Urinary bladder (tissue), 4 donors: ENCODE measurements around the gene NDUFS2. TPM values are rescaled to one million over a fixed set of nuclear protein-coding genes. Genes with fewer than 3 reads are reported as not detected.
"Not testable (repeated sequence)": the region's sequence is repeated elsewhere in the genome, so short reads cannot be mapped to it uniquely, and the experiment has no call there.

Source experiments
- DNase-seq: peaks from one replicate; pipeline ENCODE4 v3.0.0-alpha.2; 2015; ENCODE audit errors: extremely low spot score
- H3K27ac ChIP-seq: one replicate; pipeline ENCODE4 v1.5.1; 2013; ENCODE audit warnings: low read depth, mild to moderate bottlenecking, moderate library complexity
- H3K36me3 ChIP-seq: one replicate; pipeline ENCODE4 v1.6.1; 2013; ENCODE audit warnings: mild to moderate bottlenecking, moderate library complexity; ENCODE audit not compliant: insufficient read depth
- H3K4me1 ChIP-seq: one replicate; pipeline ENCODE4 v1.6.1; 2013; ENCODE audit warnings: mild to moderate bottlenecking, moderate library complexity; ENCODE audit not compliant: insufficient read depth
- H3K4me3 ChIP-seq: one replicate; pipeline ENCODE4 v1.5.1; 2013; ENCODE audit warnings: low read depth, low read length
- WGBS: extraction: QIAGEN DNeasy Blood & Tissue Kit; methylation state at CpG from one replicate; pipeline ENCODE4 v1.1.7; 2013; 5-methylcytosine and 5-hydroxymethylcytosine counted together
- polyA plus RNA-seq: library from polyadenylated mRNA; stranded (reverse); fragments of 200-250 nt; gene quantifications from one replicate; pipeline ENCODE4 v1.2.3, GENCODE V29; 2013
- total RNA-seq: library from RNA; depleted of rRNA; stranded (reverse); fragments of >200 nt; gene quantifications from one replicate; pipeline ENCODE4 v1.2.3, GENCODE V29; 2014
- donor health status: healthy with polysubstance abuse.
- donor health status: healthy.

The NDUFS2 gene
- total and polyA plus RNA-seq, 2 donors = 71.9 to 100 TPM

- WGBS = 74% methylated on average over 4 of the region's 4 CpGs
Measured at GRCh38 chr1:161244888-161245287, 42.7 kb downstream of the NDUFS2 start.

GRCh38 chr1:161250100-161250499 is 47.9 kb downstream of the NDUFS2 start:
- not testable (repeated sequence) for DNase-seq, H3K36me3 ChIP-seq, H3K4me1 ChIP-seq, H3K27ac ChIP-seq, H3K4me3 ChIP-seq
- WGBS = 75% methylated on average over 5 of the region's 5 CpGs

More at GRCh38 chr1:161244888-161245287, 42.7 kb downstream of the NDUFS2 start:
- peaks cover 2% of the 10 kb centered on the region for H3K36me3 ChIP-seq
- H3K4me1 ChIP-seq = no peaks in the 10 kb centered on the region
- no peak for DNase-seq
- H3K4me3 ChIP-seq = no peak overlapping the region
- peak overlapping the region; percentile 32 for H3K27ac ChIP-seq

DNA sequence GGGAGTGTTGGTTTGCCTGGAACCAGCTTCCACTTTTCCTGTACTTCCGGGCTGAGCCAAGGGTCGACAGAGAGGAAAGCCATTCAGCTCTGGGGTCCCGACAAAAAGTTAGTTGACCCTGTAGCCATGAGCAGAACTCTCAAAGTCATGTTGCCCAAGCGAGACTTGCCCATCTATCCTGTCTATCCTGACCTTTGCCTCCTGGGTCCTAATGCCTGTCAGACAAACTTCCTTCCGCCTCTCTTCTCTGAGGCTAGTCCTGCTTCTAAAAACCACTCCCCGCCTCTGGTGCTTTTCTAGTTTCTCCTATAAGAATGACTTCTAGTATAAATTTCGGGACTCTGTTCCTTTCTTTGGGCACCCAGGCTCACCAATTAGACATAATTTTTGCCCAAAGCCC is 48.7 kb downstream of the NDUFS2 start:
- Histone ChIP-seq H3K4me3 (no peak overlapping the region), H3K36me3 (no peaks in the 10 kb centered on the region), H3K27ac (no peak overlapping the region), H3K4me1 (no peaks in the 10 kb centered on the region)
- 73% methylated on average over 7 of the region's 7 CpGs for WGBS
- no peak for DNase-seq

GRCh38 chr1:161251579-161251978 is 49.4 kb downstream of the NDUFS2 start:
- H3K27ac ChIP-seq = no peak overlapping the region
- no peaks in the 10 kb centered on the region for H3K4me1 ChIP-seq
- DNase-seq = no peak
- H3K36me3 ChIP-seq = no peaks in the 10 kb centered on the region
- no peak overlapping the region for H3K4me3 ChIP-seq
- 95% methylated on average over 8 of the region's 8 CpGs for WGBS

DNA sequence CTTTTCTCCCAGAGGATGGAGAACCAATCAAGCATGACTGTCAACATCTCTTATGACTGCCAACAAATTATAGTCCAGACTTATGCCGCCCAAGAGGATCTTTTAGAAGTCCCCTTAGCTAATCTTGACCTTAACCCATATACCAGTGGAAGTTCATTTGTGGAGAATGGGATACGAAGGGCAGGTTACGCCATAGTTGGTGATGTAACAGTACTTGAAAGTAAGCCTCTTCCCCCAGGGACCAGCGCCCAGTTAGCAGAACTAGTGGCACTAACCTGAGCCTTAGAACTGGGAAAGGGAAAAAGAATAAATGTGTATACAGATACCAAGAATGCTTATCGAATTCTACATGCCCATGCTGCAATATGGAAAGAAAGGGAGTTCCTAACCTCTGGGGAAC is 53.1 kb downstream of the NDUFS2 start:
- not testable (repeated sequence) for DNase-seq, H3K4me3 ChIP-seq, H3K27ac ChIP-seq, H3K36me3 ChIP-seq, H3K4me1 ChIP-seq
- 84% methylated on average over 5 of the region's 5 CpGs for WGBS

GRCh38 chr1:161255955-161256520 is 53.9 kb downstream of the NDUFS2 start:
- not testable (repeated sequence) for H3K27ac ChIP-seq, DNase-seq, H3K4me1 ChIP-seq, H3K36me3 ChIP-seq, H3K4me3 ChIP-seq
- 87% methylated on average over 4 of the region's 4 CpGs for WGBS

DNA sequence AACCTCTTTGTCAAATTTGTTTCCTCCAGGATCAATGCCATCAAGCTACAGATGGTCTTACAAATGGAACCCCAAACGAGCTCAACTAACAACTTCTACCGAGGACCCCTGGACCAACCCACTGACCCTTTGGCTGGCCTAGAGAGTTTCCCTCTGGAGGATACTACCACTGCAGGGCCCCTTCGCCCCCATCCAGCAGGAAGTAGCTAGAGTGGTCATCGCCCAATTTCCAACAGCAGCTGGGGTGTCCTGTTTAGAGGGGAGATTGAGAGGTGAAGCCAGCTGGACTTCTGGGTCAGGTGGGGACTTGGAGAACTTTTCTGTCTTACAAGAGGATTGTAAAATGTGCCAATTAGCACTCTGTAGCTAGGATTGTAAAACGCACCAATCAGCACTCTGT is 54.9 kb downstream of the NDUFS2 start:
- H3K4me1 ChIP-seq, DNase-seq, H3K27ac ChIP-seq, H3K4me3 ChIP-seq, H3K36me3 ChIP-seq: not testable (repeated sequence)
- 96% methylated on average over 5 of the region's 5 CpGs for WGBS

DNA sequence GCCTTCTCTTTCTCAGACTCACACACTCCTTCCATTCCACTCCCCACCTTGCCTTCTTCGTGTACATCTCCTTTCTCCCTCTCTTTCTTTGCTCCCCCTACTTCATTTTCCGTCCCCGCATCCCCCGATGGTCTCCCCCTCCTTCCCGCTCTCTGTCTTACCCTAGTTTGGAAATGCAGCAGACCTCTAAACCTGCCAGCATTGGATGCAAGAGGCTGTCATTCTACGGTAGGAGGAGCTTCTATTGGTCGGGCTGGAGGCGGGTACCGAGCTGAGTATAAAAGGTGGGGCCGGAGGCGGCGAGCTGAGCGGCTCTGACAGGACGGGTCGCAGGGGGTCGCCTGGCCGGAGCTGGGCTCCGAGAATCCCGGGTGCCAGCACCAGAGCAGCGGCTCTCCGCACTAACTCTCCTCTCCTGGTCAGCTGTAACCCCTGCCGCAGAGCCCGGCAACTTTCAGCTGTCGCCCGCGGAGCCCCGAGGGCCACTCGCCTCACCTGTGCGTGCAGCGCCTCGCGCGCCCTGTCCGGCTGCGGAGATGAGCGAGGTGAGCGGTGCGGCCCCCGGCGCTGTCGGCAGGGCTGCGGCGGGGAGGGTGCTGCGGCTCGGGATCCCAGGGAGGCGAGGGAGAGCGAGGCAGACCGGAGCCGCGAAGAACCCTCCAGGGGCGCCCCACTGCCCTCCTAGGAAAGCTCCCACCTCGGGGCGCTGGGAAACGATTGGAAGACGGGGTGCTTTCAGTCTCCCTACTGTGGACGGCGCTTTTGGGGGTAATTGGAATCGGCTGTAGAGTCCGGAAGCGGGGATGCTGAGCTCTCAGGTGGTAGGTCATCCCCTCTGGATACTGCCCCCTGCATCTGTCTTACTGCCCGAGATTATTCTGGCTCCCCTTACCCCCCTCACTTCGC is 56.5 kb downstream of the NDUFS2 start, which contains the start of gene PCP4L1:
Gene PCP4L1 (plus strand): TSS at position 307 of the 906 bp plus-strand sequence. CDS start 230 bp downstream, at position 537.
- DNase-seq = peak; percentile 52
- Histone ChIP-seq H3K4me1 (no peaks in the 10 kb centered on the region), H3K36me3 (no peaks in the 10 kb centered on the region), H3K4me3 (peak within 1 kb of the TSS; percentile 39), H3K27ac (no peak within 1 kb of the TSS)
- 2% methylated on average over 62 of the region's 62 CpGs for WGBS

DNA sequence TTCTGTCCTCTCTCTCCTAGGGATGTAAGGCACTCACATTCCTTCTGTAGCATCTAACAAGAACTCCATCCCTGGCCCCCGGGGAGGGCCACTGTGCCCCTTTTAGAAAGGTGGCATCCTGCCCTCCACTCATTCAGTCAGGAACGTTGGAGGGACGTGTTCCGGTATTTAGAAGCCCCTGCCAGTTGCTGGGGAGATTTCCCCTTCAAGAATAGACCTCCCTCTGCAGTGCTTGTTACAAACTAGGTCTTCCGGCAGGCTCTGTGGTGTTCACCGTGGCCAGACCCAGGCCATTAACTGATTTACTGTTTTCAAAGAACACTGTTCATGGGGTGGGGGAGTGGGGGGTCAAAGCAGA is 57.2 kb downstream of the NDUFS2 start:
- Histone ChIP-seq H3K36me3 (no peaks in the 10 kb centered on the region), H3K4me1 (no peaks in the 10 kb centered on the region), H3K4me3 (peak overlapping the region; percentile 39), H3K27ac (no peak overlapping the region)
- 28% methylated on average over 6 of the region's 6 CpGs for WGBS
- no peak for DNase-seq

DNA sequence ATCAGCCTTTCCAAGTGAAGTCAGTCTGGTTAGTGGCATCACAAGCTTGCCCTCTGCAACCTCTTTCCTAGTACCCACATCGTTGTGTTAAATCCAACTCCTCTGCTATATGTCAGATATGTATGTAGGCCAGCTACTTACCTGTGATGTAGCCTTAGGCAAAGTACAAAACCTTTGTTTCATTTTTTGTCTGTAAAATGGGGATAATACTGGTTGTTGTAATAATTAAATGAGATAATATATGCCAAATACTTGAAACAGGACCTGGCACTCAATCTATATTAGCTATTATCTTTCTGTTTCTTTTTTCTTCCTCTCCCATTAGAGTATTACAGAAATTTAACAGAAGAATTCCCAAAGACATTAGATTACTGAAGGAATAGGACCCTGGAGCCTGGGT is 57.6 kb downstream of the NDUFS2 start:
- no peaks in the 10 kb centered on the region for H3K4me1 ChIP-seq
- 50% methylated on average over 1 of the region's 1 CpG for WGBS
- no peaks in the 10 kb centered on the region for H3K36me3 ChIP-seq
- H3K27ac ChIP-seq = no peak overlapping the region
- DNase-seq = no peak
- no peak overlapping the region for H3K4me3 ChIP-seq

- H3K36me3 ChIP-seq = no peaks in the 10 kb centered on the region
- no peaks in the 10 kb centered on the region for H3K4me1 ChIP-seq
- no peak overlapping the region for H3K4me3 ChIP-seq
- H3K27ac ChIP-seq = no peak overlapping the region
- no peak for DNase-seq
- 39% methylated on average over 9 of the region's 9 CpGs for WGBS
Measured at GRCh38 chr1:161260376-161261260, 58.5 kb downstream of the NDUFS2 start.

- WGBS = 58% methylated on average over 12 of the region's 12 CpGs
- H3K4me3 ChIP-seq = no peak overlapping the region
- H3K36me3 ChIP-seq = no peaks in the 10 kb centered on the region
- H3K4me1 ChIP-seq = no peaks in the 10 kb centered on the region
- DNase-seq = no peak
- no peak overlapping the region for H3K27ac ChIP-seq
Measured at GRCh38 chr1:161261261-161262235, 59.4 kb downstream of the NDUFS2 start.
